ENCODE data around the gene KLK11.

Gene KLK11

DNA sequence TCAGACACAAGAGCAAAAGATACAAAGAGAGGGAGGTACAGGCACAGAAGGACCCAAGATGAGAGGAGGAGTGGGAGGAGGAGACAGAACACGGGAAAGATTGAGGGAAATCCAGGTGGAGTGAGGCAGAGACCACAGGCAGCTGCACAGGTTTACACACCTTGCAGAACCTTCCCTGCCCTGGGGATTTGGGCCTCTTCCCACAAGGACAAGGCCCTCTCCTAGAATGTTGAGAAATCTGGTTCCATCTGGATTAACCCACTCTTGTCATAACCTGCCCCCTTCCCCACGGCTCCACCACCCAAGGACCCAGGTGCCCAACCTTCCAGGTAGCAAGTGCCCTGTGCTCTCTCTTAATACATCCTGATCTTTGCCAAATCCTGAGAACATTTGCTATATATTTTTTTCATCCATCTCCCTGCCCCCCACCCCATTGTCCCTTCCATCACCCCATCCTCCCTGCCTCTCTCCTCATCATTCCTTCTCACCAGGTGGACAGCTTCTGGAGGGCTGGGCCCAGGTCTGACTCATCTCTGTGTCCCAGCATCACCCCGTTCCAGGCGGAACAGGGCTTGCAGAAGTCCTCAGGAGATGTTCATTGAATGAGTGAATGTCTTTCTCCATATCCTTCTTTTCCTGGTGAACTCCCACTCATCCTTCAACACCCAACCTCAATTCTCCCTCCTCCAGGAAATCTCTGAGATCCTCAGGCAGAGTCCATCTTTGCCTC lies 16.2 kb downstream of the KLK11 start:
- peaks cover 37% of the 10 kb centered on the region for H3K27me3 ChIP-seq
- TF ChIP-seq, protein P1, sequence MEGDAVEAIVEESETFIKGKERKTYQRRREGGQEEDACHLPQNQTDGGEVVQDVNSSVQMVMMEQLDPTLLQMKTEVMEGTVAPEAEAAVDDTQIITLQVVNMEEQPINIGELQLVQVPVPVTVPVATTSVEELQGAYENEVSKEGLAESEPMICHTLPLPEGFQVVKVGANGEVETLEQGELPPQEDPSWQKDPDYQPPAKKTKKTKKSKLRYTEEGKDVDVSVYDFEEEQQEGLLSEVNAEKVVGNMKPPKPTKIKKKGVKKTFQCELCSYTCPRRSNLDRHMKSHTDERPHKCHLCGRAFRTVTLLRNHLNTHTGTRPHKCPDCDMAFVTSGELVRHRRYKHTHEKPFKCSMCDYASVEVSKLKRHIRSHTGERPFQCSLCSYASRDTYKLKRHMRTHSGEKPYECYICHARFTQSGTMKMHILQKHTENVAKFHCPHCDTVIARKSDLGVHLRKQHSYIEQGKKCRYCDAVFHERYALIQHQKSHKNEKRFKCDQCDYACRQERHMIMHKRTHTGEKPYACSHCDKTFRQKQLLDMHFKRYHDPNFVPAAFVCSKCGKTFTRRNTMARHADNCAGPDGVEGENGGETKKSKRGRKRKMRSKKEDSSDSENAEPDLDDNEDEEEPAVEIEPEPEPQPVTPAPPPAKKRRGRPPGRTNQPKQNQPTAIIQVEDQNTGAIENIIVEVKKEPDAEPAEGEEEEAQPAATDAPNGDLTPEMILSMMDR (IDR thresholded peaks at IDR 0.05): no peak
- H3K36me3 ChIP-seq: no peaks in the 10 kb centered on the region
- H3K4me3 ChIP-seq (ENCODE audit: low read depth in 1 of 2, low read length in 1 of 2): no peak overlapping the region
- H3K4me1 ChIP-seq (ENCODE audit: control insufficient read depth in 1 of 2, insufficient read depth in 1 of 2, low read depth in 1 of 2, low read length in 1 of 2): no peaks in the 10 kb centered on the region
- H3K9me3 ChIP-seq: no peaks in the 10 kb centered on the region
- H3K27ac ChIP-seq: no peak overlapping the region

DNA sequence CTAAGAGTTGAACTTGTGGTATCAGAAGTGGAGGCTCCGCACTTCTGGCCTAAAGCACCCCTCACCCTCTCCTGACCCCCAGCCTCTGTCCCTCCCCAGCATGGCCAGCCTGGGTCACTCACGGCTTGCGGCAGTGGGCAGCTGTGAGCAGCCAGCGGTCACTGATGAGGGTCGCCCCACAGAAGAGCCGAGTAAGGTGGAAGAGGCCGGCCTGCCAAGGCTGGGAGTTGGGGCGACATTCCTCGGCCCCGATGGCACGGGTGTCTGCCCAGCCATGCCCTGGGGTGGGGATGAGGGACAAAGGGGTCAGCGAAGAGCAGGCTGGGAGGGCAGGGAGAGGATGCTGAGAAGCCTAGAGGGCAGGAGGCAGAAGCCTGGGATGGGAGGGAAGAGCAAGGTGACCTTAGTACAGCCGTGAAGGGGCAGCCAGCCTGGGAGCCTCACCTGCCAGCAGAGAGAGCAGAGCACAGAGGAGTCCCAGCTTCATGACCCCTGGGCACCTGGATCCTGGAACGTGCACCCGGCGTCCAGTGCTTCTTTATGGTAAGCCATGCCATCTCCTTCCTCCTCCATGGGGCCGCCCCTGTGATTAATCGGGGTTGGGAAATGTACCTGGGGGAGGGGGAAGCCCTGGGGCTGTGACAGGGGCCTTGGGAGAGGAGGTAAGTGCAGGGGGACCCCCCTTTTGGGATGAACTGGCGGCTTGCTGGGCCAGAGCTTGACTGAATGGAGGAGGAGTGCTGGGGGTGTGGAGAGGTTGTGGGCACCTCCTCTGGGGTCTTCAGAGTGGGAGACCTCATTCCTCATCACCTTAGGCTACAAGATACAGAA lies 17.1 kb downstream of the KLK11 start:
- Histone ChIP-seq H3K4me1 (ENCODE audit: control insufficient read depth in 1 of 2, insufficient read depth in 1 of 2, low read depth in 1 of 2, low read length in 1 of 2) (no peaks in the 10 kb centered on the region), H3K27me3 (peaks cover 27% of the 10 kb centered on the region), H3K36me3 (no peaks in the 10 kb centered on the region), H3K27ac (no peak overlapping the region), H3K4me3 (ENCODE audit: low read depth in 1 of 2, low read length in 1 of 2) (no peak overlapping the region), H3K9me3 (no peaks in the 10 kb centered on the region)
- TF ChIP-seq, protein P1 (IDR thresholded peaks at IDR 0.05): no peak

DNA sequence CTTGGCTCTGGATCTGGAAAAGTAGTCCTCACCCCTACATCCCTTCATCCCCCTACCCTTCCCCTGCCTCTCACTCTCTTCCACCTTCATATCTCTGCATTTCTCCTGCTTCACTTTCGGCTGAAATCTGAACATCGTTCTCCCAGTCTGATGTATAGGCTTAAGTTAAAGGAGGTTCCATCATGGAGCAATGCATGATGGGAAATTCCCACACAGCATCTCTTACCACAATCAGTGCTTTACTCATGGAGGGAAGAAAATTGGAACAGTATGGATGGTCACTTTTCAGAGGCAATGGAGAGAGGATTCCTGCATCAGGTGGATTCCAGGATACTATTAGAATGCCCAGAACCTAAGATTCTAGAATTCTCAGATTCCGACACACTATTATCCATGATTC lies 18.9 kb downstream of the KLK11 start:
- no peak overlapping the region for H3K4me3 ChIP-seq (ENCODE audit: low read depth in 1 of 2, low read length in 1 of 2)
- H3K4me1 ChIP-seq (ENCODE audit: control insufficient read depth in 1 of 2, insufficient read depth in 1 of 2, low read depth in 1 of 2, low read length in 1 of 2): no peaks in the 10 kb centered on the region
- H3K27me3 ChIP-seq: peaks cover 29% of the 10 kb centered on the region
- no peaks in the 10 kb centered on the region for H3K36me3 ChIP-seq
- H3K27ac ChIP-seq: no peak overlapping the region
- TF ChIP-seq, protein P1 (IDR thresholded peaks at IDR 0.05): no peak
- H3K9me3 ChIP-seq: no peaks in the 10 kb centered on the region

DNA sequence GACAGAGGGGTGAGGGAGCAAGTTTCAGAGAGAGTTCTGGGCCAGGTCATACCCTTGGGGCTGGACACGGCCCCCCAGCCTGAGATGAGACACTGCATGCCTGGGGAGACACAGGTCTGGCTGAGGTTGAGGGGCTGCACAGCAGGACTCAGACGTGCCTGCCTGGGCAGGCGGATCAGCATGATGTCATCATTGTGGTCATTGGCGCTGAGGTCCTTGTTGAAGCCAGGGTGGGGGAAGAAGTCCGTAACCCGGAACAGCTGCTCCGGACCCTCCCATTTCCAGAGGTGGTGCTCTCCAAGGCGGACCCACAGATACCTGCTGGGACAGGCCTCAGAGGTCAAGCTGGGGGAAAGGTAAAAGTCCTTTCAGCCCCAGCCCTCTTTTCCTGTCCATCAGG lies 20.0 kb downstream of the KLK11 start:
- TF ChIP-seq, protein P1 (IDR thresholded peaks at IDR 0.05): no peak
- peaks cover 39% of the 10 kb centered on the region for H3K27me3 ChIP-seq
- no peak overlapping the region for H3K27ac ChIP-seq

DNA sequence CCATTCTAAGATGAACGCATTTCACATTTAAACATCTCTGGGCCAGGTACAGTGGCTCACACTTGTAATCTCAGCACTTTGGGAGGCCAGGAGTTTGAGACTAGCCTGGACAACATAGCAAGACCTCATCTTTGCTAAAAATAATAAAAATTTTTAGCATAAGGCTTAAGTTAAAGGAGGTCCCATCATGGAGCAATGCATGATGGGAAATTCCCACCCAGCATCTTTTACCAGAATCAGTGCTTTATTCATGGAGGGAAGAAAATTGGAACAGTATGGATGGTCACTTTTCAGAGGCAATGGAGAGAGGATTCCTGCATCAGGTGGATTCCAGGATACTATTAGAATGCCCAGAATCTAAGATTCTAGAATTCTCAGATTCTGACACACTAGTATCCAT lies 21.2 kb downstream of the KLK11 start:
- Histone ChIP-seq H3K27ac (no peak overlapping the region), H3K9me3 (no peaks in the 10 kb centered on the region), H3K36me3 (no peaks in the 10 kb centered on the region), H3K4me3 (ENCODE audit: low read depth in 1 of 2, low read length in 1 of 2) (no peak overlapping the region), H3K27me3 (peaks cover 44% of the 10 kb centered on the region), H3K4me1 (ENCODE audit: control insufficient read depth in 1 of 2, insufficient read depth in 1 of 2, low read depth in 1 of 2, low read length in 1 of 2) (no peaks in the 10 kb centered on the region)
- TF ChIP-seq, protein P1 (IDR thresholded peaks at IDR 0.05): no peak

More for the DNA sequence above, 20.0 kb downstream of the KLK11 start:
- no peaks in the 10 kb centered on the region for H3K4me1 ChIP-seq (ENCODE audit: control insufficient read depth in 1 of 2, insufficient read depth in 1 of 2, low read depth in 1 of 2, low read length in 1 of 2)
- H3K36me3 ChIP-seq: no peaks in the 10 kb centered on the region
- no peaks in the 10 kb centered on the region for H3K9me3 ChIP-seq
- no peak overlapping the region for H3K4me3 ChIP-seq (ENCODE audit: low read depth in 1 of 2, low read length in 1 of 2)
